ENCODE data around the gene RHBDF2. TPM values are rescaled to one million over a fixed set of nuclear protein-coding genes. Genes with fewer than 3 reads are reported as not detected.
"Not testable (repeated sequence)": the region's sequence is repeated elsewhere in the genome, so short reads cannot be mapped to it uniquely, and the experiment has no call there.

RHBDF2 gene
- total and polyA plus RNA-seq, 3 donors from 2014 or later = 9.7 to 30.2 (median 26.3) TPM

- no peak overlapping the region for H3K4me3 ChIP-seq
- H3K36me3 ChIP-seq (ENCODE audit: low read depth, missing control alignments) = no peaks in the 10 kb centered on the region
- TF ChIP-seq POLR2A (IDR thresholded peaks at IDR 0.05) = no peak
- no peak for TF ChIP-seq CTCF (IDR thresholded peaks at IDR 0.05)
- no peak for DNase-seq
- intact Hi-C loops (cut with DNase I; ENCODE audit: low total_unique reads) = no loop called here
- WGBS, 2 donors = 82 to 84% methylated on average over 15 to 22 of the region's 22 CpGs
- no peak overlapping the region for H3K27ac ChIP-seq
- peaks cover 2% of the 10 kb centered on the region for H3K4me1 ChIP-seq
- H3K9me3 ChIP-seq = no peaks in the 10 kb centered on the region
- H3K27me3 ChIP-seq = no peaks in the 10 kb centered on the region
These were observed 11.4 kb upstream of the RHBDF2 start for GRCh38 chr17:76512366-76513305.

GRCh38 chr17:76511668-76512365 lies 10.6 kb upstream of the RHBDF2 start:
- Histone ChIP-seq H3K4me3 (no peak overlapping the region), H3K4me1 (peaks cover 2% of the 10 kb centered on the region), H3K9me3 (no peaks in the 10 kb centered on the region), H3K36me3 (ENCODE audit: low read depth, missing control alignments) (no peaks in the 10 kb centered on the region), H3K27me3 (no peaks in the 10 kb centered on the region), H3K27ac (no peak overlapping the region)
- TF ChIP-seq POLR2A (IDR thresholded peaks at IDR 0.05) = no peak
- no peak for TF ChIP-seq CTCF (IDR thresholded peaks at IDR 0.05)
- 89 to 92% methylated on average over 11 to 13 of the region's 13 CpGs for WGBS, 2 donors
- intact Hi-C loops (cut with DNase I; ENCODE audit: low total_unique reads) = no loop called here
- no peak for DNase-seq

- H3K4me3 ChIP-seq = no peak overlapping the region
- TF ChIP-seq POLR2A (IDR thresholded peaks at IDR 0.05) (no peak), CTCF (IDR thresholded peaks at IDR 0.05) (no peak)
- peaks cover 2% of the 10 kb centered on the region for H3K4me1 ChIP-seq
- WGBS, 2 donors = 42 to 46% methylated on average over 9 of the region's 9 CpGs
- no peaks in the 10 kb centered on the region for H3K9me3 ChIP-seq
- no peaks in the 10 kb centered on the region for H3K36me3 ChIP-seq (ENCODE audit: low read depth, missing control alignments)
- H3K27ac ChIP-seq = no peak overlapping the region
- H3K27me3 ChIP-seq = no peaks in the 10 kb centered on the region
- intact Hi-C loops (cut with DNase I; ENCODE audit: low total_unique reads) = no loop called here
- DNase-seq = no peak
These were observed 9.6 kb upstream of the RHBDF2 start for GRCh38 chr17:76510831-76511244.

- not testable (repeated sequence) for H3K27ac ChIP-seq; H3K9me3 ChIP-seq; DNase-seq; H3K4me1 ChIP-seq; H3K36me3 ChIP-seq (ENCODE audit: low read depth, missing control alignments); H3K27me3 ChIP-seq; H3K4me3 ChIP-seq
- intact Hi-C loops (cut with DNase I; ENCODE audit: low total_unique reads) = loop anchor here (5.0 kb wide), 1 partner anchor 41 kb away; the partner anchor contains the start of gene AANAT
- 78% methylated on average over 14 of the region's 14 CpGs for WGBS, 2 donors
These were observed 7.3 kb upstream of the RHBDF2 start for GRCh38 chr17:76508472-76509063.

Measured in testis (tissue), 3 donors.